Superior temporal gyrus (tissue), 1 donor: ENCODE results near the gene PDZRN3.

ENCODE experiments used
- DNase-seq: peaks from one replicate; pipeline ENCODE4 v3.0.0-alpha.2; 2016; ENCODE audit errors: extremely low spot score

PDZRN3 gene

GRCh38 chr3:73341272-73341935 lies 283.3 kb downstream of the PDZRN3 start:
- no peak for DNase-seq

- DNase-seq, result no peak
Measured at GRCh38 chr3:73332558-73332957, 292.2 kb downstream of the PDZRN3 start.
